NCI-H510A (cell line): ENCODE results near the gene CCDC191.

ENCODE experiments used
- DNase-seq: peaks from one replicate; lab custom pipeline; 2025; lab: John Stamatoyannopoulos, UW

Gene CCDC191

DNA sequence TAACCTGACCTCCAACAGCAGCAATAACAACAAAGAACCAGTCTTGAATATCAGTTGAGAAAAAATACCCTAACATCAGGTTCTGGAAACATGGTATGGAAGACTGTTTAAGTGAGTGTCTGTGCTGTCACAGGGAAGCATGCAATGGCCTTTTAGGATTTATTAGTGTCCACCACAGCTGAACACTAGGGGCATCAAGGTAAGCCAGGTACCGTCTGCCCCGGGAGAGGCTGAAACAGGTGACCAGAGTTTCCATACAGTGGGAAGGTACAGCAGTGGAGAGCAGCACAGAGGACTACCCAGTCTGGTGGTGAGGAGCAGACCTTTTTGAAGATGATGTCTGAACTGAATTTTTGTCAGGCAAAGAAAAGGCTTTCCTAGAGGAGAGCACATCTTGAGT is 90.2 kb downstream of the CCDC191 start:
- no peak for DNase-seq

DNA sequence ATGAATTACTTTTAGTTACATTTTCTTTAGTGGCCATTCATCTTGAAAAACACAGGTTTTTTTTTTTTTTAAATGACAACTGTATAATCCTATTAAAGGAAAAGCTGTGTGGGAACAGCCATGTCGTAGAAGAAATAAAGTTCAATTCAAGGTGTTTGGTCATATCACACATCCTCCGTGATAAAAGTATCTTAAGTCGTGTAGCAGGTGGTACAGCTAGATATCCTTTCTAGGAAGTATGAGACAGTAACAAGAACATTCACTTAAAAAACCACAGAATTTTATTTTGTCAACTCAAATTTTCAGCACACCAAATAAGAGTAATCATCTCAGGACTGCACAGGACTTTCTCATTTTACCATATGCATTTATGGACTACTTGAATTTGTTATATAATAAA is 92.4 kb downstream of the CCDC191 start:
- DNase-seq = no peak

DNA sequence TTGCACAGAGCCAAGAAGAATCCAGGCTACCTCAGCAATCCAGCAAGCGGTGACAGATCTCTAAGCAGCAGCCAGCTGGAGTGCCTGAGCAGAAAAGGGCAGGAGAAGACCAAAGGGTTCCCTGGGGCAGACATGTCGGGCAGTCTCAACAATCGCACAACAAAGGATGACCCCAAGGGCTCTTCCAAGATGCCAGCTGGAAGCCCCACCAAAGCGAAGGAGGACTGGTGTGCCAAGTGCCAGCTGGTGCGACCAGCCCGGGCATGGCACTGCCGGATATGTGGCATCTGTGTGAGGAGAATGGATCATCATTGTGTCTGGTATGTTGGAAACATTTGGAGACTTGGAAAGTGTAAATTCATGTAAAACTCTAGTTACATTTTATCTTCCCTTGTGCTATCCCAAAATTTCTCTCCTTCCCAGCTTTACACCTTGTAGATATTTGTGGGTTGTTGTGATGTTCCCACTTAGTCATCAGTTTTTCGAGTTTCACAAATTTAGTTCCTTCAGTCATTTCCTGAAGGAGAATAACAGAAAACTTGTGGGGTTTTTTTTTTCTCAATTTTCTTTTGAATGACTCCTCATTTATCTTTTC is 102.1 kb downstream of the CCDC191 start:
- DNase-seq = no peak

DNA sequence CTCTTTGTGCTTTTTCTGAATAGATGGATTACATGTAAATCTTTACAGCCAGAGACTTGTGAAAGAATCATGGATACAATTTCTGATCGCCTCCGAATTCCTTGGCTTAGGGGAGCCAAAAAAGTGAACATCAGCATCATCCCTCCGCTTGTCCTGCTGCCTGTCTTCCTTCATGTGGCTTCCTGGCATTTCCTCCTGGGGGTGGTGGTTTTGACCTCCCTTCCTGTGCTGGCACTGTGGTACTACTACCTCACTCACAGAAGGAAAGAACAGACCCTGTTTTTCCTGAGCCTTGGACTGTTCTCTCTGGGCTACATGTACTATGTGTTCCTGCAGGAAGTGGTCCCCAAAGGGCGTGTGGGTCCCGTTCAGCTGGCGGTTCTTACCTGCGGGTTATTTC is 102.6 kb downstream of the CCDC191 start:
- no peak for DNase-seq

DNA sequence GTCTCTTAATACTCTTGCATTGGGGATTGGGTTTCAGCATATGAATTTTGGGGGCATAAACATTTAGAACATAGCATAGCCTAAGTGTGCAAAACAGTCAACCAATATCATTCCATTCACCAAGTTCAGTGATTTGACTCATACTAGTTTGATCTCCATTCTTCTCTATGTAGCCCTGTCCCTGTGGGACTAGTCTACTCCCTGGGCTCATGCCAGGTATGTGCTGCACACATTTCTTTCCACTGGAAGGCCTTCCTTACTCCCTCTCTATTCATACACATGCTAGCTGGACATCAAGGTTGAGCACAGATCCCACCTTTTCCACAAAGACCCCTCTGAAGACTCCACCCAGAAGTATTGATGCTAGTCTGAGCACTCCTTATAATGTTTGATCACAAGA is 103.4 kb downstream of the CCDC191 start:
- DNase-seq = no peak

DNA sequence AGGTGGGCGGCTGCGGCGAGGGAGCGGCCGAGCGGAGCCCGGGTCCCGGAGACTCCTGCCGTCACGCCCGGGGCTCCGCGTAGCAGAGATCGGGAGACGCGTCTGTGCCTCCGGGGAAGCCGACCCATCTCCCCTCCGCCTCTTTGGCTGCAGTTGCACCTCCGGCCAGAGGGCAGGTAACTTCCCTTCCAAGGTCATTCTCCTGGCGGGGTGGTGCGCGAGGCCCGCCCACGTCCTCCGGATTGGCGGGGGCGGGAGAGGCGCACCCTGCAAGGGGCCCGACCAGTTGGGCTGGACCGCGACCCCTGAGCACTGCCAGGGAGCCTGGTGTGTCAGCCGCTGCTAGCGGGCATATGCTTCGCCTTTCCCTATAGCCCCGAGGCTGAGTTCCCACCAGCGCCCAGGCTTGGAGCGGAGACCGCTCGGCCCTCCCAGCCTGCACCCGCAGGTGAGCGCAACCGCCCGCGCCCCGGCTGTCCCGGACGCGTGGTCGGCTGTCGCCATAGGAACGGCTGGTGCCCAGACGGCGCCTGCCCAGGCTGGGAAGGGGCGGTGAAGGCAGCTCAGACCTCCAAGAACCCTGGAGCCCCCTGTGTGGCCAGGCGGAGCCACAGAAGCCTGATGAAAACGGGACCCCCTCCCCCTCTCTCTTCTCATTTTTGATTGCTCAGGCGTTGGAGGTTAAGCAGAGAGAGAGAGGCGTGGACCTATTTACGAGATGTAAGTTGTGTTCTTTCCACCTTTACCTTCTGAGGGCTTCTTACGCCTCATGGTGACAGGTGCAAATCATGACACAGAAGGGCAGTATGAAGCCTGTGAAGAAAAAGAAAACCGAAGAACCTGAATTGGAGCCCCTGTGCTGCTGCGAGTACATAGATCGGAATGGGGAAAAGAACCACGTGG is 108.1 kb downstream of the CCDC191 start:
- peak; percentile 31 for DNase-seq

DNA sequence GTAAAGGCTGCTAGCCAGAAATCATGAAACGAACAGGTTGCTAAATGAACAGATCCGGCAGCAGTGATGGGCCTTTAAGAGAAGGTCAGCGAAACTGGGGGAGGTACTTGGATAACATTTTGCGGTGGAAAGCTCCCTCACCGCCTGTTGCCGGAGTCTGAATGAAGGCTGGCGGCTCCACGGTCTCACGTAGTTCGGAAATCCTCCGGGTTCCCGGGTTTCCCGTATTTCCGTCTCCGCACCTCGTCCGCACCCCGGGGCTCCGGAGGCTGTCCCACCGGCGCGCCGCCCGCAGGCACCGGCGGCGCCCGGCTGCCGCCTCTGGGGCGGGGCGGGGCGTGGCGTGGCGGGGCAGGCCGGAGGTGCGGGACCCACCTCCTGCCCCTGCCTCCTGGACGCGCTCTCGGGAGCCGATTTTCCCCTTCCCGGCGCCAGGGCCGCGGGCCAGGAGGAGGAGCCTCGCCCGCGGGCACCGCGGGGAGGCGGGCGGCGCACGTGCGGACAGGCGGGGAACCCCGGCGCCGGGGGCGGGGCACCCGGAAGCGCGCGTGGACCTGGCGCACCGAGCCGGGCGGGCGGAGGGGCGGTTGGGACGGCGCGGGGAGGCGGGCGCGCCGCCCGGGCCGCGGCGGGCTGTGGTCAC is 108.8 kb downstream of the CCDC191 start, which contains the start of gene ZDHHC23:
Gene ZDHHC23, plus strand, starts transcription at position 642 of the 643 bp plus-strand sequence. CDS start 790 bp downstream, outside the sequence.
- DNase-seq = peak; percentile 74

DNA sequence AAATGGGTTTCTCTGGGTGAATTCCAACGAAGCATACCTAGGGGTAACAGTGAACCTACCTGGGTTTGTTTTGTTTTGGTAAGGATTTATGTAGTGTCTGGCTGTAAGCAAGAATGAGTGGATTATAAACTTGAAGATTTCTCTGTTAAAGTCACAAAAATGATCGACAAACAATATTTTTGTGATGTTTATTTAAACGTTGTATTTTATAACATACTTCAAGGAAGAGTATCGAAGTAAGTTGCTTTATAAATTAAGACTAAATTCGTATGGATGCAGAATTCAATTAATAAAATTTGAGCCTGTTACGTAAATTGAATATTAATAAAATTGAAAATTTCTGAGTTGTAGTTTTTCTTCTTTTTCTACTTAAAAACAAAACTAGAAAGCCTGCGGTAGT is 109.5 kb downstream of the CCDC191 start:
- no peak for DNase-seq

DNA sequence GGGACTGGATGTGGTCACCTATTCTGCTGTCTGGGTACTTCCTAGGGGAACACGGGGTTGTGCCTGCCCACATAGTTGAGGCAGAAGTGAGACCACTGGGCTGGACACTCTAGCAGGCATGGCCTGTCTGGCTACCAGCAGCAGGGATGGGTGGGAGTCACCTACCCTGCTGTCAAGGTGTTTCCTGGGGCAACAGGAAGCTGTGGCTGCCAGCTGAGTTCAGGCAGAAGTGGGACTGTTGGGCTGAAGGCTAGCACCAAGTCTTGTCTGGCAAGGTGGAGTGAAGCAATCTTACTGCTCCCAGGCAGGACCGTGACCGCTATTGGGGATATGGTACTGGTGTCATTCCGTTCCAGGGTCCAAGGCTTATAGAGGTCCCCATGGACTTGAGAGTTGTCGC is 128.8 kb downstream of the CCDC191 start:
- DNase-seq = no peak

DNA sequence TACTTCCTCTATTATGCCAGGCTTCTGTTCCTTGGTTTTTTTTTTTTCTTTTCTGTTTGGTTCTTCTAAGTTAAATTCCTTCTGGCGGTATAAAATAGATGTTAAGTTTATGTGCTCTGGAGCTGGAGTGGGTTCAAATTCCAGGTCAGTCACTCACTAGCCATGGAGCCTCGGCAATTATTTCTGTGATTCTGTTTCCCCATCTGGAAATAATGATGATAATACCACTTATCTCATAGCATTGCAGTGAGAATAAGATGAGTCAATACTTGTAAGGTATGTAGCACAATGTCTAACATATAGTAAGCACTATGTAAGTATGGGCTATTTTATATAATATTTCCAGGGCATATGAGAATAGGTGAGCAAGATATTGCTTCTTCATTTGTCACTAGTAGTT is 141.7 kb downstream of the CCDC191 start:
- DNase-seq = no peak
